Suppressor macrophage (primary cell): ENCODE measurements around the gene WNT2B.
"Not testable (repeated sequence)": the region's sequence is repeated elsewhere in the genome, so short reads cannot be mapped to it uniquely, and the experiment has no call there.

Source experiments
- DNase-seq, 4 experiments: peaks; one replicate each; pipeline ENCODE4 v3.0.0-alpha.2; 2020 to 2022
- total RNA-seq, 17 experiments: gene quantifications; one replicate each; lab custom pipeline; 2026; ENCODE audit warnings: mixed read lengths in 6 of 17, inconsistent platforms in 3 of 17; lab: John Stamatoyannopoulos, UW

Gene WNT2B
- total RNA-seq: 0.78 to 8.4 (median 1.5) reads per million in 17 experiments

DNA sequence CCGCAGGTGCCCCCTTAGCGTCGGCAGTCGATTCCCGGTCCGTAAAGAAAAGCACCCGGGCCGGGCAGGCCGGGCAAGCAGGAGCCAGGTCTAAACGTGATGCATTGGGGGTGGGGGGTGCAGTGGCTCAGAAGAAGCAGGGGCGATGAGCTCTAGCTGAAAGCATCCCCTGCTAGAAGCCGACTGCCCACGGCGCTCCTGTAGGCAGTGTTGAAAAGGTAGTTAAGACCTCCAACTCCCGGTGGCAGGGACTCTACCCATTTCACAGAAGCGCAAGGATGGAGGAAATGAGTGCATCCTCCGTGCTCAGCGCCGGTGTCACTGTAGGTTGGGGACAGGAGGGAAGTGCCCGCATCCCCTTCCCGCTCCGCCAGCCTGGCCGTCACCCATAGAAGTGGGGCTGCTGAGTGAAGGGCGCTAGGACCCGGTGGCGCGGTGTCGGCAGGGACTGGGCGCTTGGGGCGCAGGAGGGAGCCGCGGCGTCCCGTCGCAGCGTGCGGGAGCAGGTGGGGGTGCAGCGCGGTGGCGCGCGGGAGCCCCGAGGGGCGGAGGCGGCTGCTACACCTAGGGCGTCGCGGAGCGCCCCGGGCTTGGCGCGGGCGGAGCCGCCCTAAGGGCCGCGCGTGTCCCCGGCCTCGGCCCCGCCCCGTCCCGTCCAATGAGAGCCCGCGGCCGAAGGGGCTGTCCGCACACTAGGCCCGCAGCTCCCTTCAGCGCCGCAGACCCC, at the start of gene WNT2B:
Gene WNT2B (plus strand): TSS at position 688 of the 727 bp plus-strand sequence. CDS start 298 bp downstream, outside the sequence.
- DNase-seq: peak; percentile 24 to 57 (median 38)

DNA sequence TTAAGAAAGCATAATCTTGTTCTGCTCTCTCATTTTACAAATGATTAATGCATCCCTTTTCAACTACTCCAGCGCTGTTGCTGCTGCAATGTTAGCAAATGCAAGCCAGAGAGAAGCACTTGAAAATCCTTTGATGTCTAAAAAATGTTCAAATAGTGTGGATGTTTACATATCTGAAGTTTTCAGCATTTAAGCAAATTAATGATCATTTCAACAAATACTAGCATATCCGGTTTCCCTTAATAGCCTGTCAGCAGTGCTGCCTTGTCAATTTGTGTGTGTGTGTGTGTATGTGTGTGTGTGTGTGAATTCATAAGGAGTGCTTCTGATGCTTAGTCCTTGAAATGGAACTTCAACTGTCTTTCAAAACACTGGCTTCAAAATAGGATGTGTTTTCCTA, 48.1 kb upstream of the WNT2B start:
- DNase-seq: no peak

DNA sequence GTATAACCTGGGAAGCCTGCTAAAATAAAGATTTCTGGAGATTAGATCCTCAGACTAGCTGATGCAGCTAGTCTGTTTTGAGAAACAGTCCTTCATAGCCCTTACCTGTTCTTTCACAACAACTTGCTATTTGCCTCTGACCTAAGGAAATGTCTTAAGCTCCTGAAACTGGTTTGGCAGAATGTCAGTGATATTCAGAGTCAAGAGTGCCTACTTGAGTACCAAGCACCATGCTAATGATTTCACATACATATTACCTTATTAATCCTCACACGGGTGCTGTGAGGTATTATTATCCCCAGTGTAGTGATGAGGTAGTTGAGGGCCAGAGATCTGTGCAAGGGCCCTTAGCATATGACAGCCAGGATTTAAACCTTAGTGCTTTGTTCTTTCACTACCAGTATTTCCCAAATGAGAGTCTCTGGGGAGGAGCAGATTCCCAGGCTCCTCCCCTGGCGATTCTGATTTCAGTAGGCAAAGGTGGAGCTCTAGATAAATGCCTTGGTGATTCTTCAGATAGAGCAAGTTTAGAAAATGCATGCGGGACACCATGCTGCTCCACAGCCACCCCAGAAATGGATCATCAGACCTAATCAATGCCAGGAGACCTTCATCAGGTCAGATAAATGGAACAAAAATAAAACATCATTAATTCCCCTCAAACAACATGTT, 47.4 kb upstream of the WNT2B start:
- DNase-seq: no peak

- DNase-seq: no peak
These were observed 45.8 kb upstream of the WNT2B start for GRCh38 chr1:112462953-112463279.

DNA sequence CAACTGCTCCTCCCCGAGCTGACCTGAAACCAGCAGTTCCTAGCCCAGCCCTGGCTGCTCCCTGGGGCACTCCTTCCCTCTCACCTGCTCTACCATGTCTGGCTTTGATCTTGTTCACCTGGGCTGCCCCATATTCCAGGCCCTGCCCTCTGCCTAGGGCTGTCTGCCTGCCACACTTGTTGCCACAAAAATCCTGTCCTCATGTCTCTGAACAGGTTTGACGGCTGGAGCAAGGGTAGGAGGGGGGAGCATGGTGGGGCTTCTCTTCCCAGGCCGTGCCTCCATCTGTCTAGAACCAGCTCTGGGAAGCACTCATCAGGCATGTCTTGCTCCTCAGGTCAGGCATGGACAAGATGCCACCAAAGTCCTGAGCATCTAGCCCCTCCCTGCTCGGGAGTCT, 44.3 kb upstream of the WNT2B start:
- no peak for DNase-seq

DNA sequence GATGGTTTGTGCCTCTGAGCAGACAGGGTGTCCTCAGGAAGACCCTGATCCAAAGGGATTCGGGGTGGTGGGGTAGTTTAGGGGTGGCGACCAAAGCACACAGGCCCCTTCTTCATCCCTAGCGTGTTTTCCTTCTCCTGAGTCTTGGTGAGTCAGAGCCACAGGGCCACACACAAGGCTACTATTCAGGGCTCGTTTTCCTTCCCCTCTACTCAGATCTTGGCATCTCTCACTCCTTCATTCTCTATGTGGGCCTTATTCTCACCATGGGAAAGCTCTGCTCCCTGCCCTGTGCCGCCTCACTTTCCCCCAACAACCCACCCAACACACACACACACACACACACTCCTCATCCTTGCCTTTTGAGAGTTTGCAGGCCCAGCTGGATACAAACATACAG, 43.6 kb upstream of the WNT2B start:
- peak; percentile 8 to 40 (median 26) for DNase-seq

GRCh38 chr1:112466078-112466660, 42.6 kb upstream of the WNT2B start:
- peak; percentile 99 for DNase-seq

GRCh38 chr1:112470324-112470723, 38.4 kb upstream of the WNT2B start:
- DNase-seq: not testable (repeated sequence)

DNA sequence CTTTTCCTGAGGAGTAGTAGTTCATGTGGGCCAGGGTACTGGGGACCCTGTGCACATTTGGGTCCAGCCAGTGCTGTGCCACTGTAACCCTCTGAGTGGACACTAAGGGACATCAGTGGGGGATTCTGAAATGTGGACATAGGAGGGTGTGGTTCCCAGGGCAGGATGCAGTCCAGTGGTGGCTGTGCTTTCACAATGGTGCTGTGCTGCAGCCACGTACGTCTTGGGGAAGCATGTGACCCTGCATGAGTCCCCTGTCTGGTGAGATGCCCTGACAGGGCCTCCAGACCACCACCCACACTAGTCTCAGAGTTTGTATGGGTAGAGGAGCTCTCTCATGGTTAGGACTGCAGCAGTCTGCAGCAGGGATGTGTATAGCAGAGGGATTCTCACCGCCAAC, 37.8 kb upstream of the WNT2B start:
- DNase-seq: peak in 3 of 4 experiments; percentile 22 to 47 (median 27)

DNA sequence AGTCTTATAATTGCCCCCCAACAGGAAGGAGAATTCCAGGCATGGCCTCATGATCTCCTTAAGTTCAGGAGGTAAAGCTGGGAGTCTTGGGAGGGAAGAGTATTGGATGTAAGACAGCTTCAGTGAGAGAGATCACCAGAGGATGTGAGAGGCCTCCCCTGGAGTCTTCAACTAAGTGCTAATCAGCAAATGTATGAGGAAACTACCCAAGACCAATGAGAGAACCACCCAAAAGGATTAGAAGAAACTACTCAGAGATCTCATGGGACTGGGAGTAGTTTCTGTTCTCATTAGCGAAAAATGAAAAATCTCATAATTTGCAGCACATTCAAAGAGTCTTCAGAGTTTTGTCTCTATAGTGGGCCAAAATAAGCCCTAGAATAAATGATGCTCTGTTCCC, 36.6 kb upstream of the WNT2B start:
- no peak for DNase-seq

- no peak for DNase-seq
These were observed 31.2 kb upstream of the WNT2B start for GRCh38 chr1:112477550-112477949.

DNA sequence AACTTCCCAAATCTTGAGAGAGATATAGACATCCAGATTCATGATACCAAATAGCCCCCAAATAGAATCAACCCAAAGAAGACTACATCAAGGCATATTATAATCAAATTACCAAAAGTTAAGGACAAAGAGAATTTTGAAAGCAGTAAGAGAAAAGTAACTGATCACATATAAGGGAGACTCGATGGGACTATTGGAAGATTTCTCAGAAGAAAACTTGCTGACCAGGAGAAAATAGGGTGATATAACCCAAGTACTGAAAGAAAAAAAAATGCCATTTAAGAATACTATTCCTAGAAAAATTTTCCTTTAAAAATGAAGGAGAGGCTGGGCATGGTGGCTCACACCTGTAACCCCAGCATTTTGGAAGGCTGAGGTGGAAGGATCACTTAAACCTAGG, 30.5 kb upstream of the WNT2B start:
- no peak for DNase-seq

DNA sequence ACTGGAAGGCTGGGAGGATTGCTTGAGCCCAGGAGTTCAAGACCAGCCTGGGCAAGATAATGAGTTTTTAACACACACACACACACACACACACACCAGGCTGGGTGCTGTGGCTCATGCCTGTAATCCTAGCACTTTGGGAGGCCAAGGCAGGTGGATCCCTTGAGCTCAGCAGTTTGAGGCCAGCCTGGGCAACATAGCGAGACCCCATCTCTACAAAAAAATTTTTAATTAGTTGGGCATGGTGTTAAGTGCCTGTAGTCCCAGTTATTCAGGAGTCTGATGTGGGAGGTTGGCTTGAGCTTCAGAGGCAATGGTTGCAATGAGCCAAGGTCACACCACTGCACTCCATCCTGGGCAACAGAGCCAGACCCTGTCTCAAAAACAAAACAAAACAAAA, 22.7 kb upstream of the WNT2B start:
- DNase-seq: not testable (repeated sequence)

- peak in 1 of 4 experiments; percentile 21 for DNase-seq
These were observed 21.1 kb upstream of the WNT2B start for GRCh38 chr1:112487686-112488085.

GRCh38 chr1:112488141-112488540, 20.6 kb upstream of the WNT2B start:
- no peak for DNase-seq

GRCh38 chr1:112492076-112492475, 16.7 kb upstream of the WNT2B start:
- peak in 1 of 4 experiments; percentile 10 for DNase-seq

GRCh38 chr1:112493351-112493750, 15.4 kb upstream of the WNT2B start:
- DNase-seq: no peak

DNA sequence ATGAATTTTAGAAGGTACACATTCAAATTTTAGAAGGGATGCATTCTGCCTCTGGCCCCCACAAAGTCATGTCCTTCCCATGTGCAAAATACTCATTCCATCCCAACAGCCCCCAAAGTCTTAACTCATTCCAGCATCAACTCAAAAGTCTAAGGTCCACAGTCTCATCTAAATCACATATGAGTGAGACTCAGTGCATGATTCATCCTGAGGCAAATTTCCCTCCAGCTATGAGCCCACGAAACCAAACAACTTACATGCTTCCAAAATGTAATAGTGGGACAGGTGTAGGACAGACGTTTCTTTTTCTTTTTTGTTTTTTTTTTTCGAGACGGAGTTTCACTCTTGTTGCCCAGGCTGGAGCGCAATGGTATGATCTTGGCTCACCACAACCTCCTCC, 12.5 kb upstream of the WNT2B start:
- no peak for DNase-seq

- peak; percentile 70 to 87 (median 77) for DNase-seq
These were observed 6.7 kb upstream of the WNT2B start for GRCh38 chr1:112501810-112502641.

DNA sequence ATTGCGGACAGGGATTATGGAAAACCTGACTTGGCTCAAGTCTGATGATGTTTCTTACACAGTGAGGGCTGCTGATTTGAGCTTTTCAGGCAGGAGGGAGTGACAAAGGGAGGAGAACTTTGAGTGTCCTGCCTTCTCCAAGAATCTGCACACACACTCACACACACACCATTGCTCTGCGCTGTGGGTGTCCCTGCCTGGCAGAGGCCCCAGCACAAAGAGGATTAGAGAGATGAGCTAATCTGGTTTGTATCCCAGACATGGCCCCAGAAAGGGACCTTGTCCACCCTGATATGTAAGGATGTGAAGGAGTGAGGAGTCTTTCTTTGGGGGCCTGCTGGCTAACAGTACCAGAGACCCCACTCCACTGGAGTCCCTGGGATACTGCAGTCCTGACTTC, 5.9 kb upstream of the WNT2B start:
- no peak for DNase-seq

DNA sequence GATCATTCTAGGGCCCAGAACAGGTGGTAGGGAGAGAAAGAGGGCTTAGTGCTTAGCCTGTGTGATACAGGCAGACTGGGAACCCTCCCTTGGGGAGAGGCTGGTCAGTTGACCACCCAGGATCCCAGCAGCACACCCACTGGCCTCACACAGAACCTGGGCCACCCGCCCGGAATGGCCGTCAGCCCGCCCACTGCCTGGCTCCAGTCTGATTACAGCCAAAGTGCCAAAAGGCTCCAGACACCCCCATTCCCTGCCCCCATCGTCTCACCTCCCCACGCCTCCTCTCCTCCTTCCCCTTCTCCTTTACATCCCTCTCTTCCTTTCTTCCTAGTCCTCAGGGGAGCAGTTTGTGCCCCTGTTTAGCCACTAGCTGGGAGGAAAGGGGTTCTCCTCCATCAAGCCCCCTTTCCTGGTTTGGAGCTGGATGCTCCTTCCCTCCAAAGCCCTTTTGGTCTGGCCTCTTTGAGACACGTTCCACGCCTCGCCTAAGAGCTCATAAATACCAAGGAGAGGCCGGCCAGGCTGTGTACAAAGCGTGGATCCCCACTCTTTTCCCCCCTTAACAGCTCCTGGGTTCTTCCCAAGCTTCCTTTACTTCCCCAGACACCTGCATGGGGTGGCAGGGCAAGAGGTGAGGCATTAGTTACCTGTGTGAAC, 4.6 kb upstream of the WNT2B start:
- DNase-seq: no peak

GRCh38 chr1:112504661-112505399, 3.9 kb upstream of the WNT2B start:
- DNase-seq: no peak
